IMR-90 (cell line): ENCODE data around the gene LAMTOR4. TPM values are rescaled to one million over a fixed set of nuclear protein-coding genes. Genes with fewer than 3 reads are reported as not detected.

ENCODE experiments used
- ATAC-seq: fragments of 200-7000 bp; cut with Tn5 transposase; 2 replicates; pipeline ENCODE4 v1.9.1; 2020; ENCODE audit warnings: low read depth, mild to moderate bottlenecking, moderate library complexity
- BruUV-seq: library from RNA; stranded (reverse); fragments of 400-500 nt; replicated peaks from 2 replicates; lab custom pipeline; 2021; lab: Mats Ljungman, UMichigan
- CTCF ChIA-PET: fragments of 300-600 bp; formaldehyde crosslinking; extraction: SDS; loops from one replicate; lab custom pipeline; 2021; ENCODE audit warnings: antibody characterized with exemption; lab: Yijun Ruan, JAX
- POLR2A ChIA-PET: fragments of 300-600 bp; sonication (Branson Sonifier 250); formaldehyde crosslinking; loops from one replicate; lab custom pipeline; 2022; ENCODE audit warnings: antibody characterized with exemption; ENCODE audit not compliant: unreplicated experiment; lab: Charles Lee
- DNase-seq: peaks from one replicate; pipeline ENCODE4 v3.0.0; 2013
- H2AFZ ChIP-seq: replicated peaks from 2 replicates; pipeline ENCODE3; 2013; ENCODE audit warnings: low read length, mild to moderate bottlenecking; ENCODE audit not compliant: poor library complexity
- H2AK5ac ChIP-seq: 2 replicates; pipeline ENCODE4 v1.6.1; 2013; ENCODE audit warnings: low read depth, low read length, inconsistent platforms
- H2AK9ac ChIP-seq: replicated peaks from 2 replicates; pipeline ENCODE3; 2013; ENCODE audit warnings: mild to moderate bottlenecking, low read depth, low read length, moderate library complexity; ENCODE audit not compliant: poor library complexity
- H2BK120ac ChIP-seq: 2 replicates; pipeline ENCODE4 v1.6.1; 2013; ENCODE audit warnings: low read depth, low read length, inconsistent platforms
- H2BK15ac ChIP-seq: 3 replicates; pipeline ENCODE4 v1.6.1; 2013; ENCODE audit warnings: low read depth, low read length, inconsistent platforms
- H2BK20ac ChIP-seq: 2 replicates; pipeline ENCODE4 v1.6.1; 2013; ENCODE audit warnings: low read depth, mild to moderate bottlenecking, inconsistent platforms, low read length, moderate library complexity
- H2BK5ac ChIP-seq: 2 replicates; pipeline ENCODE4 v1.6.1; 2013; ENCODE audit warnings: mild to moderate bottlenecking, low read depth, low read length, inconsistent platforms; ENCODE audit not compliant: poor library complexity, severe bottlenecking
- H3K14ac ChIP-seq: replicated peaks from 2 replicates; pipeline ENCODE4 v1.6.1; 2013; ENCODE audit warnings: low read depth, low read length, inconsistent platforms
- H3K18ac ChIP-seq: 2 replicates; pipeline ENCODE4 v1.6.1; 2013; ENCODE audit warnings: low read depth, low read length, control low read depth
- H3K23ac ChIP-seq: 2 replicates; pipeline ENCODE4 v1.6.1; 2013; ENCODE audit warnings: low read depth, low read length, inconsistent platforms
- H3K27ac ChIP-seq: 2 replicates; pipeline ENCODE4 v1.5.1; 2013; ENCODE audit warnings: mild to moderate bottlenecking, control low read depth, low read length; ENCODE audit not compliant: insufficient read depth
- H3K27me3 ChIP-seq: 2 replicates; pipeline ENCODE4 v1.6.1; 2013; ENCODE audit warnings: low read length; ENCODE audit not compliant: control insufficient read depth, insufficient read depth
- H3K36me3 ChIP-seq: 2 replicates; pipeline ENCODE4 v1.6.1; 2013; ENCODE audit warnings: low read length, mixed read lengths; ENCODE audit not compliant: control insufficient read depth, insufficient read depth
- H3K4ac ChIP-seq: 2 replicates; pipeline ENCODE4 v1.6.1; 2013; ENCODE audit warnings: low read depth, low read length, inconsistent platforms
- H3K4me1 ChIP-seq: 2 replicates; pipeline ENCODE4 v1.6.1; 2013; ENCODE audit warnings: low read length, mixed read lengths; ENCODE audit not compliant: control insufficient read depth, insufficient read depth
- H3K4me2 ChIP-seq: 2 replicates; pipeline ENCODE4 v1.6.1; 2013; ENCODE audit warnings: low read depth, mild to moderate bottlenecking, control low read depth, low read length, moderate library complexity
- H3K4me3 ChIP-seq: 2 replicates; pipeline ENCODE4 v1.5.1; 2013; ENCODE audit warnings: low read depth, mild to moderate bottlenecking, control low read depth, low read length, moderate library complexity; ENCODE audit not compliant: insufficient read depth
- H3K56ac ChIP-seq: 2 replicates; pipeline ENCODE4 v1.6.1; 2013; ENCODE audit warnings: low read length, inconsistent platforms; ENCODE audit not compliant: insufficient read depth; ENCODE audit errors: extremely low read depth
- H3K79me1 ChIP-seq, 2 experiments: 2 replicates each; pipeline ENCODE4 v1.6.1; 2013; ENCODE audit warnings: low read length in 2 of 2, inconsistent platforms in 1 of 2, low read depth in 1 of 2
- H3K9ac ChIP-seq: 2 replicates; pipeline ENCODE4 v1.6.1; 2013; ENCODE audit warnings: low read depth, low read length, control low read depth
- H3K9me1 ChIP-seq: 2 replicates; pipeline ENCODE4 v1.6.1; 2013; ENCODE audit warnings: low read length, inconsistent platforms; ENCODE audit not compliant: insufficient read depth
- H3K9me3 ChIP-seq: 2 replicates; pipeline ENCODE4 v1.6.1; 2013; ENCODE audit warnings: low read length; ENCODE audit not compliant: control insufficient read depth, insufficient read depth
- H4K20me1 ChIP-seq: 2 replicates; pipeline ENCODE4 v1.6.1; 2013; ENCODE audit warnings: low read length, inconsistent platforms; ENCODE audit not compliant: insufficient read depth
- H4K5ac ChIP-seq: 2 replicates; pipeline ENCODE4 v1.6.1; 2013; ENCODE audit warnings: mild to moderate bottlenecking, low read depth, low read length, control low read depth
- H4K8ac ChIP-seq, 2 experiments: 2 replicates each; pipeline ENCODE4 v1.6.1; 2013; ENCODE audit warnings: low read depth in 2 of 2, low read length in 2 of 2, control low read depth in 1 of 2, inconsistent platforms in 1 of 2
- H4K91ac ChIP-seq: 2 replicates; pipeline ENCODE4 v1.6.1; 2013; ENCODE audit warnings: low read depth, low read length, inconsistent platforms; ENCODE audit not compliant: insufficient read depth
- ELK1 ChIP-seq: fragments of 150-350 bp; IDR thresholded peaks from 2 replicates; pipeline ENCODE4 v1.6.1; 2016; ENCODE audit warnings: low read depth, mild to moderate bottlenecking, low read length, moderate library complexity, borderline replicate concordance
- FOS ChIP-seq: fragments of 150-350 bp; IDR thresholded peaks from 2 replicates; pipeline ENCODE4 v1.6.1; 2016; ENCODE audit warnings: low read depth, low read length
- MAFK ChIP-seq: IDR thresholded peaks from 2 replicates; pipeline ENCODE4 v1.6.1; 2012; ENCODE audit warnings: low read depth, low read length, improper control_type of control experiment
- MAZ ChIP-seq: IDR thresholded peaks from 2 replicates; pipeline ENCODE4 v1.6.1; 2012; ENCODE audit warnings: low read depth, mild to moderate bottlenecking, low read length, improper control_type of control experiment, moderate library complexity, borderline replicate concordance
- MXI1 ChIP-seq: IDR thresholded peaks from 2 replicates; pipeline ENCODE4 v1.6.1; 2012; ENCODE audit warnings: low read depth, mild to moderate bottlenecking, low read length, moderate library complexity, borderline replicate concordance
- POLR2A ChIP-seq: IDR thresholded peaks from 2 replicates; pipeline ENCODE4 v1.6.1; 2012; ENCODE audit warnings: mild to moderate bottlenecking, low read depth, low read length
- RAD21 ChIP-seq: IDR thresholded peaks from 2 replicates; pipeline ENCODE4 v1.6.1; 2012; ENCODE audit warnings: low read length, improper control_type of control experiment
- RCOR1 ChIP-seq: IDR thresholded peaks from 2 replicates; pipeline ENCODE4 v1.6.1; 2012; ENCODE audit warnings: mild to moderate bottlenecking, low read length, improper control_type of control experiment; ENCODE audit not compliant: insufficient replicate concordance
- RFX5 ChIP-seq: IDR thresholded peaks from 2 replicates; pipeline ENCODE4 v1.8.0; 2012; ENCODE audit warnings: low read depth, mild to moderate bottlenecking, low read length, moderate library complexity
- USF2 ChIP-seq: fragments of 150-350 bp; IDR thresholded peaks from 2 replicates; pipeline ENCODE4 v1.6.1; 2017; ENCODE audit warnings: mild to moderate bottlenecking, antibody characterized with exemption, low read length, low read depth
- WGBS, 2 experiments: methylation state at CpG; one replicate each; pipeline versions ENCODE4 v1.1.5 to v1.1.7; 2013; ENCODE audit warnings: missing lambda C conversion rate in 2 of 2; ENCODE audit not compliant: insufficient read length in 1 of 2; ENCODE audit errors: extremely low coverage in 2 of 2; 5-methylcytosine and 5-hydroxymethylcytosine counted together
- dilution Hi-C: fragments of 300-500 bp; cut with HindIII; formaldehyde crosslinking; loops from one replicate; pipeline ENCODE4 v1.14.3; 2018; ENCODE audit warnings: low sequenced_read_pairs; ENCODE audit not compliant: unreplicated experiment
- in situ Hi-C: fragments of 300-500 bp; cut with MboI; formaldehyde crosslinking; loops from 3 replicates; pipeline ENCODE4 v1.14.3; 2019; ENCODE audit warnings: low sequenced_read_pairs, inconsistent platforms, mixed read lengths
- intact Hi-C: fragments of 100-400 bp; cut with micrococcal nuclease; formaldehyde crosslinking; loops from 2 replicates; pipeline ENCODE4 v1.10.0; 2022
- polyA plus RNA-seq, 3 experiments: library from polyadenylated mRNA; depleted of rRNA; stranded (reverse); fragments of >200 nt; gene quantifications; 2 replicates each; pipeline ENCODE4 v1.2.3, GENCODE V29; 2012; ENCODE audit warnings: low replicate concordance in 1 of 3
- total RNA-seq: library from RNA; depleted of rRNA; stranded (reverse); fragments of >200 nt; gene quantifications from 2 replicates; pipeline ENCODE4 v1.2.3, GENCODE V29; 2012
- TF ChIP-seq, protein P1 (sequence below): conservative IDR thresholded peaks from 2 replicates; pipeline ENCODE4 v1.5.1; 2012; ENCODE audit warnings: mild to moderate bottlenecking, low read depth, low read length, improper control_type of control experiment

The LAMTOR4 gene
- total and polyA plus RNA-seq, 2 of the 4 experiments (the other 2 are of a cell fraction), result 134 to 268 TPM

DNA sequence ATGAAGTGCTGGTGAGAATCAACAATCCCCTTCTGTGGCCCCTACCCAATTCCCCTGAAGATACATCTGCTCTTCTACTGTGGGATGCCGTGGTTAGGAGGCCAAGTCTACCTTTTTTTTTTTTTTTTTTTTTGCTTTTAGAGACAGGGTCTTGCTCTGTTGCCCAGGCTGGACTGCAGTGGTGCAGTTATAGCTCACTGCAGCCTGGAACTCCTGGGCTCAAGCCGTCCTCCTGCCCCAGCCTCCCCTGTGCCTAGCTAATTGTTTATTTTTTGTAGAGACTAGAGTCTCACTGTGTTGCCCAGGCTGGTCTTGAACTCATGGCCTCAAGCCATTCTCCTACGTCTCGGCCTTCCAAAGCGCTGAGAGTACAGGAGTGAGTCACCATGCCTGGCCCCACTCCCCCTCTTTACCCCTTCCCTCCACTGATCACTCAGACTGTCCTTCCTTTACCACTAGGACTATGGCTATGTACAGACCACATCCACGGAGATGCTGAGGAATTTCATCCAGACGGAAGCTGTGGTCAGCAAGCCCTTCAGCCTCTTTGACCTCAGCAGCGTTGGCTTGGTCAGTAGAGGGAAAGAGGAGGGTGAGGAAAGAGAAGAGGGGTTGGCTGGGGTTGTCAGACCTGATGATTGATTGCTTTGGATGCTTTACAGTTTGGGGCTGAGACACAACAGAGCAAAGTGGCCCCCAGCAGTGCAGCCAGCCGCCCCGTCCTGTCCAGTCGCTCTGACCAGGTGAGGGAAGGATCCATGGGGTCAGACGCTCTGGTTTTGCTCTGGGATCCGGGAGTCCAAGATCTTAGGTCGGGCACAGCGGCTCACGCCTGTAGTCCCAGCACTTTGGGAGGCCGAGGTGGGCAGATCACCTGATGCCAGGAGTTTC lies 45.5 kb upstream of the LAMTOR4 start:
- Histone ChIP-seq H3K9ac (no peak overlapping the region), H4K91ac (peak overlapping the region; percentile 90; the same call in 1 of the 2 replicates), H3K56ac (no peak overlapping the region; the same call in 1 of the 2 replicates), H3K4me1 (peaks cover 15% of the 10 kb centered on the region), H3K4ac (peak overlapping the region; percentile 96), H3K27ac (peak overlapping the region; percentile 80; the same call in 1 of the 2 replicates), H3K14ac (peak overlapping the region; percentile 92), H3K18ac (no peak overlapping the region), H4K5ac (no peak overlapping the region), H4K20me1 (peaks cover 7% of the 10 kb centered on the region; the same call in 1 of the 2 replicates), H2BK20ac (peak overlapping the region; percentile 80; the same call in 1 of the 2 replicates), H2BK5ac (peak overlapping the region; percentile 52), H3K23ac (peak overlapping the region; percentile 91; the same call in 1 of the 2 replicates), H2BK120ac (peak overlapping the region; percentile 88), H2AK5ac (peak overlapping the region; percentile 97), H4K8ac (peak overlapping the region; percentile 67 to 96; a peak in 3 of 4 replicates), H2AK9ac (peak overlapping the region; percentile 98), H3K9me1 (peaks cover 5% of the 10 kb centered on the region; the same call in 1 of the 2 replicates), H3K79me1 (peaks cover 21 to 41% of the 10 kb centered on the region in 2 experiments), H3K36me3 (peaks cover 49% of the 10 kb centered on the region), H3K4me3 (no peak overlapping the region), H2BK15ac (peak overlapping the region; percentile 81; the same call in 2 of the 3 replicates), H3K9me3 (no peaks in the 10 kb centered on the region), H3K27me3 (no peaks in the 10 kb centered on the region), H2AFZ (peak overlapping the region; percentile 82), H3K4me2 (no peak overlapping the region)
- POLR2A ChIA-PET, result interaction anchor here (1.7 kb wide), 1 partner anchor 18 kb away, joined by 6 read pairs; no protein-coding TSS in a partner anchor
- 26% methylated on average over 6 of the region's 17 CpGs; no CpG with 5 or more reads in 1 of the 2 experiments for WGBS, 2 experiments
- ATAC-seq (peak; percentile 2; the same call in 1 of the 2 replicates), DNase-seq (peak; percentile 97)
- intact Hi-C loops (no loop called here), dilution Hi-C loops (no loop called here), in situ Hi-C loops (no loop called here)
- CTCF ChIA-PET, result no interaction called here
- TF ChIP-seq MAFK, result peak; percentile 14; the same call in 1 of the 2 replicates
- no peak for TF ChIP-seq USF2
- no peak for TF ChIP-seq RAD21
- TF ChIP-seq RFX5, result no peak
- TF ChIP-seq RCOR1, result peak; percentile 87
- no peak for TF ChIP-seq MXI1
- TF ChIP-seq, protein P1, sequence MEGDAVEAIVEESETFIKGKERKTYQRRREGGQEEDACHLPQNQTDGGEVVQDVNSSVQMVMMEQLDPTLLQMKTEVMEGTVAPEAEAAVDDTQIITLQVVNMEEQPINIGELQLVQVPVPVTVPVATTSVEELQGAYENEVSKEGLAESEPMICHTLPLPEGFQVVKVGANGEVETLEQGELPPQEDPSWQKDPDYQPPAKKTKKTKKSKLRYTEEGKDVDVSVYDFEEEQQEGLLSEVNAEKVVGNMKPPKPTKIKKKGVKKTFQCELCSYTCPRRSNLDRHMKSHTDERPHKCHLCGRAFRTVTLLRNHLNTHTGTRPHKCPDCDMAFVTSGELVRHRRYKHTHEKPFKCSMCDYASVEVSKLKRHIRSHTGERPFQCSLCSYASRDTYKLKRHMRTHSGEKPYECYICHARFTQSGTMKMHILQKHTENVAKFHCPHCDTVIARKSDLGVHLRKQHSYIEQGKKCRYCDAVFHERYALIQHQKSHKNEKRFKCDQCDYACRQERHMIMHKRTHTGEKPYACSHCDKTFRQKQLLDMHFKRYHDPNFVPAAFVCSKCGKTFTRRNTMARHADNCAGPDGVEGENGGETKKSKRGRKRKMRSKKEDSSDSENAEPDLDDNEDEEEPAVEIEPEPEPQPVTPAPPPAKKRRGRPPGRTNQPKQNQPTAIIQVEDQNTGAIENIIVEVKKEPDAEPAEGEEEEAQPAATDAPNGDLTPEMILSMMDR, result no peak
- peak; percentile 79 for TF ChIP-seq FOS
- TF ChIP-seq POLR2A, result peak; percentile 61; the same call in 1 of the 2 replicates
- TF ChIP-seq MAZ, result peak; percentile 76
- no peak for TF ChIP-seq ELK1
- no TSS peak for BruUV-seq
